Naive thymus-derived CD8-positive, alpha-beta T cell (primary cell): ENCODE results near the gene TIGIT. TPM values are rescaled to one million over a fixed set of nuclear protein-coding genes. Genes with fewer than 3 reads are reported as not detected.

Experiments used
- ATAC-seq, 2 donors: fragments of 150-1000 bp; cut with Tn5 transposase in 1 of 2; sonication (Bioruptor Pico), chemical (Tn5 transposase) in 1 of 2; 1 replicate in 1 of 2; 2 replicates in 1 of 2; pipeline ENCODE4 v1.10.0; 2021; ENCODE audit warnings: mild to moderate bottlenecking in 2 of 2, moderate library complexity in 2 of 2
- POLR2A ChIA-PET: fragments of 350-600 bp; sonication (Branson Sonifier 250); formaldehyde crosslinking; loops from one replicate; lab custom pipeline; 2021; ENCODE audit warnings: antibody characterized with exemption; lab: Charles Lee
- DNase-seq, 10 donors: peaks; one replicate each; pipeline versions ENCODE4 v3.0.0 to v3.0.0-alpha.2; 2020 to 2022
- H3K27ac Mint-ChIP-seq, 10 donors: one replicate each; pipeline ENCODE4 v1.8.0; 2020 to 2022; ENCODE audit warnings: mild to moderate bottlenecking in 10 of 10, mixed read lengths in 10 of 10, moderate library complexity in 4 of 10, inconsistent platforms in 1 of 10
- H3K27me3 Mint-ChIP-seq, 5 donors: one replicate each; pipeline ENCODE4 v1.8.0; 2021 to 2022; ENCODE audit warnings: mixed read lengths in 5 of 5
- H3K36me3 Mint-ChIP-seq, 3 donors: one replicate each; pipeline ENCODE4 v1.8.0; 2020 to 2022; ENCODE audit warnings: mixed read lengths in 3 of 3, mild to moderate bottlenecking in 2 of 3, inconsistent platforms in 1 of 3
- H3K4me1 Mint-ChIP-seq, 4 donors: one replicate each; pipeline ENCODE4 v1.8.0; 2021 to 2022; ENCODE audit warnings: mixed read lengths in 4 of 4
- H3K4me3 Mint-ChIP-seq, 10 donors: one replicate each; pipeline ENCODE4 v1.8.0; 2020 to 2022; ENCODE audit warnings: mild to moderate bottlenecking in 10 of 10, mixed read lengths in 10 of 10, moderate library complexity in 6 of 10, inconsistent platforms in 1 of 10
- H3K9me3 Mint-ChIP-seq, 9 donors: one replicate each; pipeline ENCODE4 v1.8.0; 2020 to 2022; ENCODE audit warnings: mixed read lengths in 9 of 9, mild to moderate bottlenecking in 3 of 9, inconsistent platforms in 1 of 9, moderate library complexity in 1 of 9
- polyA plus RNA-seq, 3 donors: library from polyadenylated mRNA; unstranded; fragments of 300-500 nt; fragmentation: Illumina TruSeq; gene quantifications; one replicate each; pipeline ENCODE4 v1.2.3, GENCODE V29; 2021
- total RNA-seq, 8 experiments: library from RNA in 2 of 8; stranded (reverse) in 2 of 8; gene quantifications; one replicate each; pipeline ENCODE4 v1.2.3 and lab custom pipeline; 2021 to 2026

TIGIT gene
- total and polyA plus RNA-seq, 5 experiments from 2014 or later = 1.5 to 58.2 (median 5.0) TPM

GRCh38 chr3:114356525-114356924 is 62.7 kb downstream of the TIGIT start:
- H3K9me3 Mint-ChIP-seq = no peaks in the 10 kb centered on the region
- no peaks in the 10 kb centered on the region for H3K27me3 Mint-ChIP-seq
- H3K27ac Mint-ChIP-seq = peak overlapping the region in 2 of 10 donors; percentile 0 to 15
- ATAC-seq (no peak), DNase-seq (no peak)
- POLR2A ChIA-PET = no interaction called here
- peaks cover 0 to 6% (median under 1%) of the 10 kb centered on the region in 4 donors for H3K4me1 Mint-ChIP-seq
- H3K36me3 Mint-ChIP-seq = peaks cover 4 to 10% (median 5%) of the 10 kb centered on the region in 3 donors
- H3K4me3 Mint-ChIP-seq = no peak overlapping the region

Other genes starting within 250 kb of the TIGIT start
- 1 to 10 TPM; 5.8 to 6.9 TPM for gene CCDC191, start 237.5 kb upstream of the TIGIT start, total RNA-seq
- 1 to 10 TPM; 1.9 to 2.1 (median 2.1) TPM for gene CCDC191, start 237.5 kb upstream of the TIGIT start, polyA plus RNA-seq
- gene QTRT2, start 237.3 kb upstream of the TIGIT start, total RNA-seq = 10 to 100 TPM; 35.7 to 36.3 TPM
- gene QTRT2, start 237.3 kb upstream of the TIGIT start, polyA plus RNA-seq = 10 to 100 TPM in 2 of 3 donors, 1 to 10 TPM in 1; 8.1 to 12.9 (median 12.0) TPM
- under 1 TPM in 1 of 2 experiments, not detected in 1; 0.23 TPM for gene DRD3, start 115.0 kb upstream of the TIGIT start, total RNA-seq
- under 1 TPM in 2 of 3 donors, not detected in 1; 0.12 to 0.16 TPM for gene DRD3, start 115.0 kb upstream of the TIGIT start, polyA plus RNA-seq
- gene ZNF80, start 56.5 kb upstream of the TIGIT start, total RNA-seq = 1 to 10 TPM; 1.7 to 2.5 TPM
- 1 to 10 TPM in 1 of 3 donors, under 1 TPM in 2; 0.08 to 8.0 (median 0.28) TPM for gene ZNF80, start 56.5 kb upstream of the TIGIT start, polyA plus RNA-seq